ENCODE measurements around the gene PRG2.

DNA sequence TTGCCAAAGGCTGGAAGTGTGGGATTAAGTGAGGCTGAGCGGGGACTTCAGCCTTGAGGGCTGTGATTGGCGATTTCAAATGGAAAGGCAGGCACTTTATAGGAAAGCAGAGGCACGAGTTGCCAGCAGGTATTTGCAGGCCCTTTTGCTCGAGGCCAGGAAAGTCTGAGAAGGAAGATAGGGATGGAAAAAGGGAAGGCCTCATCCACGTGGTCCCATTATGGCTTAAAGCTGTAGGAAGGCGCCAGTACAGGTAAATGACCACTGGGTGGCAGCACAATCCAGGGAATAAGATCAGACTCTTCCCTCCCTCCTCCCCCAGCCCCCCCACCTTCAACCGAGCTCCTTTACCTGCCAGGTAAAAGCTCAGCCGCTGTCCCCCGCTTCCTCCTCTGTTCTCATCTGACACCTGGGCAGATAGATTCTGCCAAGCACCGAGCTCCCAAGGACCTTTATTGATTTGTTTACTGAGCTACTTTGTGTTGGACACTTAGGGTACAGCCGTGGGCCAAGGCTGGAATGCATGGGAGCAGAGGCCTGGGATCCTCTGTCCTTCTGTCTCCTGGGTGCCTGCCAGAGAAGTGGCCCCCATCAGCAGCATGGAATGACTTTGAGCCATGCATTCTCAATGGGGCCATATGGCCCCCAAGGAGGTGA is 44.8 kb downstream of the PRG2 start:
- TF ChIP-seq, protein P1, sequence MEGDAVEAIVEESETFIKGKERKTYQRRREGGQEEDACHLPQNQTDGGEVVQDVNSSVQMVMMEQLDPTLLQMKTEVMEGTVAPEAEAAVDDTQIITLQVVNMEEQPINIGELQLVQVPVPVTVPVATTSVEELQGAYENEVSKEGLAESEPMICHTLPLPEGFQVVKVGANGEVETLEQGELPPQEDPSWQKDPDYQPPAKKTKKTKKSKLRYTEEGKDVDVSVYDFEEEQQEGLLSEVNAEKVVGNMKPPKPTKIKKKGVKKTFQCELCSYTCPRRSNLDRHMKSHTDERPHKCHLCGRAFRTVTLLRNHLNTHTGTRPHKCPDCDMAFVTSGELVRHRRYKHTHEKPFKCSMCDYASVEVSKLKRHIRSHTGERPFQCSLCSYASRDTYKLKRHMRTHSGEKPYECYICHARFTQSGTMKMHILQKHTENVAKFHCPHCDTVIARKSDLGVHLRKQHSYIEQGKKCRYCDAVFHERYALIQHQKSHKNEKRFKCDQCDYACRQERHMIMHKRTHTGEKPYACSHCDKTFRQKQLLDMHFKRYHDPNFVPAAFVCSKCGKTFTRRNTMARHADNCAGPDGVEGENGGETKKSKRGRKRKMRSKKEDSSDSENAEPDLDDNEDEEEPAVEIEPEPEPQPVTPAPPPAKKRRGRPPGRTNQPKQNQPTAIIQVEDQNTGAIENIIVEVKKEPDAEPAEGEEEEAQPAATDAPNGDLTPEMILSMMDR (IDR thresholded peaks at IDR 0.05) = peak; percentile 56 to 87 (median 70)
- TF ChIP-seq POLR2A (IDR thresholded peaks at IDR 0.05) = no peak
